Amniotic epithelial cell (primary cell): ENCODE measurements around the gene KCNH2.
A peak's percentile ranks its signal among the peaks of the same experiment; 100 is the strongest.

ENCODE experiments used
- DNase-seq: peaks from one replicate; pipeline ENCODE4 v3.0.0-alpha.2; 2010; ENCODE audit warnings: low read depth

The KCNH2 gene

GRCh38 chr7:151011097-151011409 is 32.9 kb upstream of the KCNH2 start:
- DNase-seq, result no peak

- peak; percentile 67 for DNase-seq
Observed at GRCh38 chr7:151010307-151011096, 32.4 kb upstream of the KCNH2 start.

GRCh38 chr7:151010037-151010306 is 31.9 kb upstream of the KCNH2 start:
- DNase-seq, result no peak

GRCh38 chr7:151009327-151010036 is 31.4 kb upstream of the KCNH2 start:
- DNase-seq, result no peak

- peak; percentile 59 for DNase-seq
Observed at GRCh38 chr7:151008511-151009323, 30.6 kb upstream of the KCNH2 start.

- peak; percentile 77 for DNase-seq
Observed at GRCh38 chr7:151008143-151008510, 30.0 kb upstream of the KCNH2 start.

- no peak for DNase-seq
Observed at GRCh38 chr7:151007469-151007898, 29.4 kb upstream of the KCNH2 start.

- no peak for DNase-seq
Observed at GRCh38 chr7:151006590-151007300, 28.6 kb upstream of the KCNH2 start.

- DNase-seq, result no peak
Observed at GRCh38 chr7:151005566-151005965, 27.4 kb upstream of the KCNH2 start.

GRCh38 chr7:151003572-151003971 is 25.5 kb upstream of the KCNH2 start:
- no peak for DNase-seq

- DNase-seq, result no peak
Observed at GRCh38 chr7:151001546-151001945, 23.4 kb upstream of the KCNH2 start.

- DNase-seq, result no peak
Observed at GRCh38 chr7:151000897-151001495, 22.9 kb upstream of the KCNH2 start.

GRCh38 chr7:150999497-151000230 is 21.5 kb upstream of the KCNH2 start:
- no peak for DNase-seq

- DNase-seq, result no peak
Observed at GRCh38 chr7:150999001-150999400, 20.9 kb upstream of the KCNH2 start.

- no peak for DNase-seq
Observed at GRCh38 chr7:150998341-150998740, 20.2 kb upstream of the KCNH2 start.

- DNase-seq, result no peak
Observed at GRCh38 chr7:150997817-150998216, 19.7 kb upstream of the KCNH2 start.

- no peak for DNase-seq
Observed at GRCh38 chr7:150997075-150997511, 19.0 kb upstream of the KCNH2 start.

- DNase-seq, result no peak
Observed at GRCh38 chr7:150996376-150997074, 18.4 kb upstream of the KCNH2 start.

GRCh38 chr7:150994838-150995510 is 16.9 kb upstream of the KCNH2 start:
- DNase-seq, result no peak
